ENCODE measurements around the gene SETD6. TPM values are rescaled to one million over a fixed set of nuclear protein-coding genes. Genes with fewer than 3 reads are reported as not detected.

SETD6 gene
- total and polyA plus RNA-seq, 2 of the 13 experiments (the other 11 are each of a cell fraction or from before 2014, with no cell fraction given), result 24.0 to 25.7 TPM

DNA sequence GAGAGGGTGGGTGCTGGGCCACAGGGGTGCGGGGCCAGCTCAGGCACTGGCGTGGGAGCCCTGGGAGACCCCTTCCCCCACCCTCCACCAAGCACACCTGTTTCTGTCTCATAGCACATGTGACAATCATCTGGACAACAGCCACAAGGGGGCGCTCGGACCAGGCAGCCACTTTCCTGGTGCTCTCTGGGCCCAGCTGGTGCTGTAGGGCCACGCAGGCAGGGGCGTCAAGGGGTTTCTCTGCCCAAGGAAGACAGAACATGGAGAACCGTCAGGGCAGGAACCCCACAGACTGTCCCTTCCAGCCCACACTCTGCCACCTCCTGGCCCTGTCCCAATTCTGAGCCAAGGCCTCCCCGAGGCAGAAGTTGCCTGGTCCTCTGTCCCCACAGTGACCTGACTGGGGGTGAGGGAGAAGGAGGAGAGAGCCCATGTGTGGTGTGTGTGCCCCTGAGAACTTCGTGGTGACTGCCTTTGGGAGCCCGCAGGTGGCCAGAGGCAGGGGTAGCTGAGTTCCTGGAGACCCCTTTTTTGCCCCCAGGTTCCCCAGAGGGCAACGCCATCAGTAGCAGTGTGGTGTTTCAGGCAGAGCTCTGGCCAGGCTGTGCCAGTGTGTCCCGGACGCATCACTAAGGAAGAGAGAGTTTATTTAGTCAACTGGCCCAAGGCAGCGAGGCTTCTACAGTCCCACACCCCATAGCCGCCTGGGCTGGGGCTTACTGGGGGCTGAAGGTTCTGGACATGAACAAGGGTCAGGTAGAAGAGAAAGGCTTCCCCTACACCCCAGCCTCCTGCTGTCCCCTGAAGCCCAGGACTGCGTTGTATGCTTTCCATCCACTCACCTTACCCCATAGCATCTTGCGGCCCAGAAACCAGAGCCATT lies 3.1 kb upstream of the SETD6 start (continued):
- TF ChIP-seq, protein P1, sequence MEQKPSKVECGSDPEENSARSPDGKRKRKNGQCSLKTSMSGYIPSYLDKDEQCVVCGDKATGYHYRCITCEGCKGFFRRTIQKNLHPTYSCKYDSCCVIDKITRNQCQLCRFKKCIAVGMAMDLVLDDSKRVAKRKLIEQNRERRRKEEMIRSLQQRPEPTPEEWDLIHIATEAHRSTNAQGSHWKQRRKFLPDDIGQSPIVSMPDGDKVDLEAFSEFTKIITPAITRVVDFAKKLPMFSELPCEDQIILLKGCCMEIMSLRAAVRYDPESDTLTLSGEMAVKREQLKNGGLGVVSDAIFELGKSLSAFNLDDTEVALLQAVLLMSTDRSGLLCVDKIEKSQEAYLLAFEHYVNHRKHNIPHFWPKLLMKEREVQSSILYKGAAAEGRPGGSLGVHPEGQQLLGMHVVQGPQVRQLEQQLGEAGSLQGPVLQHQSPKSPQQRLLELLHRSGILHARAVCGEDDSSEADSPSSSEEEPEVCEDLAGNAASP (CRISPR knock-in tag; IDR thresholded peaks at IDR 0.05; ENCODE audit: borderline replicate concordance), result 0 out of 2 replicates have a peak, but pooled peaks have one; percentile 38
- TF ChIP-seq REPIN1 (CRISPR knock-in tag; IDR thresholded peaks at IDR 0.05; ENCODE audit: borderline replicate concordance, low read depth) (peak; percentile 60; the same call in 1 of the 2 replicates), MIER3 (CRISPR knock-in tag; IDR thresholded peaks at IDR 0.05; ENCODE audit: borderline replicate concordance) (no peak), ZNF776 (CRISPR knock-in tag; IDR thresholded peaks at IDR 0.05) (no peak), ZNF879 (CRISPR knock-in tag; IDR thresholded peaks at IDR 0.05) (no peak), BCL6 (CRISPR knock-in tag; IDR thresholded peaks at IDR 0.05) (no peak), ZFP36L2 (CRISPR knock-in tag; IDR thresholded peaks at IDR 0.05) (no peak), HOXA9 (CRISPR knock-in tag; IDR thresholded peaks at IDR 0.05; ENCODE audit: borderline replicate concordance) (no peak), TBP (CRISPR knock-in tag; IDR thresholded peaks at IDR 0.05) (no peak), ZNF34 (CRISPR knock-in tag; IDR thresholded peaks at IDR 0.05; ENCODE audit: borderline replicate concordance) (no peak), NR2F2 (IDR thresholded peaks at IDR 0.05; ENCODE audit: borderline replicate concordance, low read depth) (no peak), XRCC5 (optimal IDR thresholded peaks at IDR 0.05; ENCODE audit: low read length) (peak; percentile 88), POGZ (CRISPR knock-in tag; IDR thresholded peaks at IDR 0.05) (no peak), FOXO1 (CRISPR knock-in tag; IDR thresholded peaks at IDR 0.05) (no peak), BHLHE40 (IDR thresholded peaks at IDR 0.05; ENCODE audit: low read length) (peak; percentile 37), HNRNPH1 (optimal IDR thresholded peaks at IDR 0.05; ENCODE audit: low read depth, low read length) (no peak), ZC3H4 (CRISPR knock-in tag; IDR thresholded peaks at IDR 0.05; ENCODE audit: borderline replicate concordance) (no peak), ZNF660 (CRISPR knock-in tag; IDR thresholded peaks at IDR 0.05; ENCODE audit: borderline replicate concordance, low read depth) (no peak), ZNF557 (CRISPR knock-in tag; IDR thresholded peaks at IDR 0.05) (no peak), CEBPG (CRISPR knock-in tag; IDR thresholded peaks at IDR 0.05) (no peak), HNRNPL (IDR thresholded peaks at IDR 0.05; ENCODE audit: low read depth, low read length) (no peak), PHB2 (IDR thresholded peaks at IDR 0.05; ENCODE audit: partially characterized antibody) (no peak), ZBTB8A (CRISPR knock-in tag; IDR thresholded peaks at IDR 0.05; ENCODE audit: borderline replicate concordance, low read depth) (no peak), RORA (CRISPR knock-in tag; IDR thresholded peaks at IDR 0.05) (no peak), ZNF124 (CRISPR knock-in tag; IDR thresholded peaks at IDR 0.05) (0 out of 2 replicates have a peak, but pooled peaks have one; percentile 40), RARA (CRISPR knock-in tag; IDR thresholded peaks at IDR 0.05) (no peak)
- TF ChIP-seq, protein P2, sequence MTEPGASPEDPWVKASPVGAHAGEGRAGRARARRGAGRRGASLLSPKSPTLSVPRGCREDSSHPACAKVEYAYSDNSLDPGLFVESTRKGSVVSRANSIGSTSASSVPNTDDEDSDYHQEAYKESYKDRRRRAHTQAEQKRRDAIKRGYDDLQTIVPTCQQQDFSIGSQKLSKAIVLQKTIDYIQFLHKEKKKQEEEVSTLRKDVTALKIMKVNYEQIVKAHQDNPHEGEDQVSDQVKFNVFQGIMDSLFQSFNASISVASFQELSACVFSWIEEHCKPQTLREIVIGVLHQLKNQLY (CRISPR knock-in tag; IDR thresholded peaks at IDR 0.05), result no peak
- TF ChIP-seq, protein P3, sequence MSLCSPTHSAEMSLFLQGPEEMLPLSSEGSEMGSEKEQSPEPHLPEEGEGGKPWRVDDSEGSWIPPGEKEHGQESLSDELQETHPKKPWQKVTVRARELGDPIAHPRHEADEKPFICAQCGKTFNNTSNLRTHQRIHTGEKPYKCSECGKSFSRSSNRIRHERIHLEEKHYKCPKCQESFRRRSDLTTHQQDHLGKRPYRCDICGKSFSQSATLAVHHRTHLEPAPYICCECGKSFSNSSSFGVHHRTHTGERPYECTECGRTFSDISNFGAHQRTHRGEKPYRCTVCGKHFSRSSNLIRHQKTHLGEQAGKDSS (CRISPR knock-in tag; IDR thresholded peaks at IDR 0.05; ENCODE audit: borderline replicate concordance, low read depth), result peak; percentile 64; the same call in 1 of the 2 replicates
- TF ChIP-seq, protein P4, sequence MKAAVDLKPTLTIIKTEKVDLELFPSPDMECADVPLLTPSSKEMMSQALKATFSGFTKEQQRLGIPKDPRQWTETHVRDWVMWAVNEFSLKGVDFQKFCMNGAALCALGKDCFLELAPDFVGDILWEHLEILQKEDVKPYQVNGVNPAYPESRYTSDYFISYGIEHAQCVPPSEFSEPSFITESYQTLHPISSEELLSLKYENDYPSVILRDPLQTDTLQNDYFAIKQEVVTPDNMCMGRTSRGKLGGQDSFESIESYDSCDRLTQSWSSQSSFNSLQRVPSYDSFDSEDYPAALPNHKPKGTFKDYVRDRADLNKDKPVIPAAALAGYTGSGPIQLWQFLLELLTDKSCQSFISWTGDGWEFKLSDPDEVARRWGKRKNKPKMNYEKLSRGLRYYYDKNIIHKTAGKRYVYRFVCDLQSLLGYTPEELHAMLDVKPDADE (CRISPR knock-in tag; IDR thresholded peaks at IDR 0.05), result no peak

Measured in HepG2 (cell line).